T1000 (cell line): ENCODE measurements around the gene GDF2.

Experiments
- DNase-seq: peaks from one replicate; lab custom pipeline; 2025; ENCODE audit warnings: mixed read lengths; lab: John Stamatoyannopoulos, UW

GDF2 gene

GRCh38 chr10:47322300-47323061, at the start of gene GDF2:
Gene GDF2, plus strand, starts transcription at chr10:47322454. Its CDS starts 215 bp downstream, at chr10:47322669.
- no peak for DNase-seq

GRCh38 chr10:47276071-47276470, 46.2 kb upstream of the GDF2 start:
- no peak for DNase-seq

- DNase-seq: no peak
Measured at GRCh38 chr10:47276576-47277351, 45.5 kb upstream of the GDF2 start.

- no peak for DNase-seq
Measured at GRCh38 chr10:47277352-47278151, 44.7 kb upstream of the GDF2 start.

GRCh38 chr10:47278152-47278473, 44.1 kb upstream of the GDF2 start:
- no peak for DNase-seq

- DNase-seq: no peak
Measured at GRCh38 chr10:47278720-47279119, 43.5 kb upstream of the GDF2 start.

- DNase-seq: no peak
Measured at GRCh38 chr10:47279276-47279675, 43.0 kb upstream of the GDF2 start.

GRCh38 chr10:47282005-47282656, 40.1 kb upstream of the GDF2 start:
- no peak for DNase-seq

GRCh38 chr10:47282657-47283018, 39.6 kb upstream of the GDF2 start:
- DNase-seq: no peak

- no peak for DNase-seq
Measured at GRCh38 chr10:47283101-47283630, 39.1 kb upstream of the GDF2 start.

GRCh38 chr10:47283848-47284247, 38.4 kb upstream of the GDF2 start:
- DNase-seq: no peak

GRCh38 chr10:47285381-47286115, 36.7 kb upstream of the GDF2 start:
- DNase-seq: no peak

GRCh38 chr10:47286116-47286505, 36.1 kb upstream of the GDF2 start:
- no peak for DNase-seq

GRCh38 chr10:47286591-47287315, 35.5 kb upstream of the GDF2 start:
- DNase-seq: no peak

GRCh38 chr10:47287365-47287802, 34.9 kb upstream of the GDF2 start:
- no peak for DNase-seq

- DNase-seq: no peak
Measured at GRCh38 chr10:47287805-47288204, 34.4 kb upstream of the GDF2 start.

- DNase-seq: no peak
Measured at GRCh38 chr10:47288236-47288635, 34.0 kb upstream of the GDF2 start.

- DNase-seq: no peak
Measured at GRCh38 chr10:47288916-47289495, 33.2 kb upstream of the GDF2 start.

- no peak for DNase-seq
Measured at GRCh38 chr10:47289921-47290320, 32.3 kb upstream of the GDF2 start.

- DNase-seq: no peak
Measured at GRCh38 chr10:47290338-47290737, 31.9 kb upstream of the GDF2 start.
